AG09309 (cell line): ENCODE data around the gene NSMCE1.
A peak's percentile ranks its signal among the peaks of the same experiment; 100 is the strongest.

Experiments used
- DNase-seq: peaks from one replicate; pipeline ENCODE4 v3.0.0-alpha.2; 2010; ENCODE audit warnings: low read depth
- H3K4me3 ChIP-seq: 2 replicates; pipeline ENCODE4 v1.5.1; 2011; ENCODE audit warnings: mild to moderate bottlenecking, low read depth, low read length, moderate library complexity; ENCODE audit not compliant: control insufficient read depth
- CTCF ChIP-seq: IDR thresholded peaks from 2 replicates; pipeline ENCODE4 v1.5.1; 2011; ENCODE audit warnings: mild to moderate bottlenecking, low read depth, low read length, inconsistent platforms; ENCODE audit not compliant: insufficient read depth, control insufficient read depth; ENCODE audit errors: missing control alignments

The NSMCE1 gene

GRCh38 chr16:27226476-27226875 lies 42.1 kb downstream of the NSMCE1 start:
- no peak overlapping the region for H3K4me3 ChIP-seq

GRCh38 chr16:27225536-27226360 lies 42.8 kb downstream of the NSMCE1 start:
- TF ChIP-seq CTCF, result no peak
- no peak overlapping the region for H3K4me3 ChIP-seq
- no peak for DNase-seq

More at GRCh38 chr16:27226476-27226875, 42.1 kb downstream of the NSMCE1 start:
- no peak for DNase-seq
- TF ChIP-seq CTCF, result no peak

- no peak for TF ChIP-seq CTCF
- DNase-seq, result no peak
- no peak overlapping the region for H3K4me3 ChIP-seq
Measured at GRCh38 chr16:27224741-27225300, 43.8 kb downstream of the NSMCE1 start.

- no peak for DNase-seq
- H3K4me3 ChIP-seq, result no peak overlapping the region
- TF ChIP-seq CTCF, result no peak
Measured at GRCh38 chr16:27224271-27224737, 44.3 kb downstream of the NSMCE1 start.

- DNase-seq, result no peak
- TF ChIP-seq CTCF, result no peak
- no peak overlapping the region for H3K4me3 ChIP-seq
Measured at GRCh38 chr16:27223701-27224100, 44.9 kb downstream of the NSMCE1 start.

- H3K4me3 ChIP-seq, result no peak overlapping the region
- DNase-seq, result no peak
- TF ChIP-seq CTCF, result peak; percentile 7
Measured at GRCh38 chr16:27223226-27223610, 45.4 kb downstream of the NSMCE1 start.
